Erythroblast (primary cell): ENCODE measurements around the gene FAM13A.

ENCODE experiments used
- GATA1 ChIP-seq: IDR thresholded peaks from 2 replicates; pipeline ENCODE4 v1.6.1; 2011; ENCODE audit warnings: low read depth, mild to moderate bottlenecking, control low read depth, low read length, moderate library complexity
- POLR2A ChIP-seq: IDR thresholded peaks from 2 replicates; pipeline ENCODE4 v1.6.1; 2011; ENCODE audit warnings: mild to moderate bottlenecking, low read length

- TF ChIP-seq POLR2A (no peak), GATA1 (no peak)
These were observed 327.7 kb downstream of the FAM13A start for GRCh38 chr4:88729146-88729760.
